ENCODE results near the gene CHIC2.

DNA sequence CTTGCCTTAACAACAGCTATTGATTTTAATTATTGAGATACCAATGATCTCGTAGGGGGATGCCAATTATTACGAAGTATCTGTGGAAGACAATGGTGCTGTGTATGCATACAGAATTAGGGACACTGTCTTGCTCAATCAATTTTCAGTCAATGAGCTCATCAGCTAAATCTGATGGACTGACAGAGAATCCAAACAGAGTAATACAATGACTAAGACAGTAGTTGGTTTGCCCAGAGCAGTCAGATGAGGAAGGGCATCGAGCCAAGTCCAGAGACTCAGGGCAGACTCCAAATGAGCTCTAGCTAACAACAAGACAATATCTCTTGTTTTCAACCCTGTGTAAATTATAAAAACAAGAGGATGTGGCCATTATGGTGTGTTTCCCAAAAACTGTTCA, 20.9 kb upstream of the CHIC2 start:
- TF ChIP-seq, protein P1, sequence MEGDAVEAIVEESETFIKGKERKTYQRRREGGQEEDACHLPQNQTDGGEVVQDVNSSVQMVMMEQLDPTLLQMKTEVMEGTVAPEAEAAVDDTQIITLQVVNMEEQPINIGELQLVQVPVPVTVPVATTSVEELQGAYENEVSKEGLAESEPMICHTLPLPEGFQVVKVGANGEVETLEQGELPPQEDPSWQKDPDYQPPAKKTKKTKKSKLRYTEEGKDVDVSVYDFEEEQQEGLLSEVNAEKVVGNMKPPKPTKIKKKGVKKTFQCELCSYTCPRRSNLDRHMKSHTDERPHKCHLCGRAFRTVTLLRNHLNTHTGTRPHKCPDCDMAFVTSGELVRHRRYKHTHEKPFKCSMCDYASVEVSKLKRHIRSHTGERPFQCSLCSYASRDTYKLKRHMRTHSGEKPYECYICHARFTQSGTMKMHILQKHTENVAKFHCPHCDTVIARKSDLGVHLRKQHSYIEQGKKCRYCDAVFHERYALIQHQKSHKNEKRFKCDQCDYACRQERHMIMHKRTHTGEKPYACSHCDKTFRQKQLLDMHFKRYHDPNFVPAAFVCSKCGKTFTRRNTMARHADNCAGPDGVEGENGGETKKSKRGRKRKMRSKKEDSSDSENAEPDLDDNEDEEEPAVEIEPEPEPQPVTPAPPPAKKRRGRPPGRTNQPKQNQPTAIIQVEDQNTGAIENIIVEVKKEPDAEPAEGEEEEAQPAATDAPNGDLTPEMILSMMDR (conservative IDR thresholded peaks at IDR 0.05; ENCODE audit: low read length) = no peak
- TF ChIP-seq EZH2phosphoT487 (IDR thresholded peaks at IDR 0.05; ENCODE audit: borderline replicate concordance, low read depth, low read length) = no peak
